SK-N-SH treated with all-trans-retinoic acid at 6 μM for 48 hours (cell line): ENCODE measurements around the gene IKBKE.

ENCODE experiments used
- PATZ1 ChIP-seq: fragments of 250-450 bp; sonication (Bioruptor Pico); IDR thresholded peaks from 2 replicates; pipeline ENCODE4 v1.8.0; 2020; ENCODE audit warnings: mild to moderate bottlenecking, moderate library complexity, borderline replicate concordance
- ZFP3 ChIP-seq: fragments of 250-450 bp; sonication (Bioruptor Pico); IDR thresholded peaks from 2 replicates; pipeline ENCODE4 v1.5.0; 2020; ENCODE audit warnings: mild to moderate bottlenecking, moderate library complexity

- TF ChIP-seq ZFP3 (no peak), PATZ1 (CRISPR knock-in tag) (no peak)
Measured at GRCh38 chr1:206450281-206450680, 20.0 kb upstream of the IKBKE start.
